A549 (cell line): Measurements from ENCODE around the gene YWHAB. TPM values are rescaled to one million over a fixed set of nuclear protein-coding genes. Genes with fewer than 3 reads are reported as not detected.
A peak's percentile ranks its signal among the peaks of the same experiment; 100 is the strongest.
"Not testable (repeated sequence)": the region's sequence is repeated elsewhere in the genome, so short reads cannot be mapped to it uniquely, and the experiment has no call there.

ENCODE experiments used
- ATAC-seq, 2 experiments: fragments of 200-7000 bp in 1 of 2; fragments of >200 bp in 1 of 2; cut with Nextera tagmentation in 1 of 2; cut with Tn5 transposase in 1 of 2; 3 replicates each; pipeline versions ENCODE4 v1.8.0 to v1.9.1; 2018 to 2020; ENCODE audit warnings: mild to moderate bottlenecking in 1 of 2, moderate library complexity in 1 of 2
- CTCF ChIA-PET: fragments of 300-600 bp; sonication (Branson Sonifier 250); formaldehyde crosslinking; extraction: SDS; loops from one replicate; lab custom pipeline; 2021; ENCODE audit warnings: antibody characterized with exemption, inconsistent platforms; lab: Yijun Ruan, JAX
- POLR2A ChIA-PET: fragments of 350-600 bp; formaldehyde crosslinking; extraction: SDS; loops from one replicate; lab custom pipeline; 2021; ENCODE audit warnings: antibody characterized with exemption, inconsistent platforms; lab: Yijun Ruan, JAX
- DNase-seq, 2 experiments: peaks; one replicate each; pipeline versions ENCODE4 v3.0.0 to v3.0.0-alpha.2; 2011 to 2016; ENCODE audit warnings: low read depth in 1 of 2, low spot score in 1 of 2
- FAIRE-seq: peaks from 2 replicates; lab custom pipeline; 2011; peaks lifted over from hg19 to GRCh38; lab: Jason Lieb, UNC
- H3K27ac ChIP-seq, 2 experiments: fragments of >200 bp; sonication (Bioruptor Twin); formaldehyde crosslinking; 3 replicates each; pipeline ENCODE4 v1.5.1; 2016 to 2017
- H3K4me1 ChIP-seq: fragments of >200 bp; sonication (Bioruptor Twin); formaldehyde crosslinking; 3 replicates; pipeline ENCODE4 v1.6.1; 2016
- H3K4me2 ChIP-seq: fragments of >200 bp; sonication (Bioruptor Twin); formaldehyde crosslinking; 3 replicates; pipeline ENCODE4 v1.6.1; 2016
- H3K4me3 ChIP-seq: fragments of >200 bp; sonication (Bioruptor Twin); formaldehyde crosslinking; 3 replicates; pipeline ENCODE4 v1.5.1; 2016
- H3K9me3 ChIP-seq: fragments of >200 bp; sonication (Bioruptor Twin); formaldehyde crosslinking; 3 replicates; pipeline ENCODE4 v1.6.1; 2016
- HDAC2 ChIP-seq: fragments of 200-600 bp; sonication (generic); IDR thresholded peaks from 2 replicates; pipeline ENCODE4 v1.6.1; 2016
- JUNB ChIP-seq: fragments of >200 bp; sonication (Bioruptor Twin); formaldehyde crosslinking; IDR thresholded peaks from 2 replicates; pipeline ENCODE4 v1.6.1; 2016
- MAFK ChIP-seq: fragments of 450-650 bp; IDR thresholded peaks from 2 replicates; pipeline ENCODE4 v1.6.1; 2014; ENCODE audit not compliant: partially characterized antibody
- RCOR1 ChIP-seq: fragments of 150-350 bp; IDR thresholded peaks from 2 replicates; pipeline ENCODE4 v1.6.1; 2014; ENCODE audit warnings: antibody characterized with exemption, low read length, low read depth
- RNF2 ChIP-seq: fragments of 200-600 bp; sonication (generic); IDR thresholded peaks from 2 replicates; pipeline ENCODE4 v1.6.1; 2016; ENCODE audit warnings: low read depth, mild to moderate bottlenecking, antibody characterized with exemption, moderate library complexity, borderline replicate concordance
- SREBF2 ChIP-seq: fragments of 450-650 bp; IDR thresholded peaks from 2 replicates; pipeline ENCODE4 v1.6.1; 2014; ENCODE audit warnings: mild to moderate bottlenecking, moderate library complexity
- TFCP2L1 ChIP-seq: fragments of 250-450 bp; sonication (Bioruptor Pico); IDR thresholded peaks from 2 replicates; pipeline ENCODE4 v1.5.0; 2021; ENCODE audit warnings: mild to moderate bottlenecking
- WGBS: methylation state at CpG from one replicate; pipeline ENCODE4 v1.1.6; 2017; ENCODE audit errors: missing lambda C conversion rate; 5-methylcytosine and 5-hydroxymethylcytosine counted together
- polyA plus RNA-seq, 4 experiments: library from polyadenylated mRNA; depleted of rRNA in 3 of 4; stranded (reverse); fragments of >200 nt; fragmentation: RNase III in 1 of 4; extraction: RNeasy Plus Mini Kit Qiagen cat#74134 plus additional on column Dnase treatment in 1 of 4; gene quantifications; 2 replicates in 3 of 4; 3 replicates in 1 of 4; pipeline ENCODE4 v1.2.3, GENCODE V29; 2011 to 2017
- TF ChIP-seq, protein P1 (sequence below): IDR thresholded peaks from 2 replicates; pipeline ENCODE4 v1.6.1; 2012
- TF ChIP-seq, protein P2 (sequence below): fragments of >200 bp; sonication (Bioruptor Twin); formaldehyde crosslinking; IDR thresholded peaks from 3 replicates; pipeline ENCODE4 v1.5.1; 2016

The YWHAB gene
- polyA plus RNA-seq, 2 of the 4 experiments (the other 2 are of a cell fraction): 163 to 205 TPM

DNA sequence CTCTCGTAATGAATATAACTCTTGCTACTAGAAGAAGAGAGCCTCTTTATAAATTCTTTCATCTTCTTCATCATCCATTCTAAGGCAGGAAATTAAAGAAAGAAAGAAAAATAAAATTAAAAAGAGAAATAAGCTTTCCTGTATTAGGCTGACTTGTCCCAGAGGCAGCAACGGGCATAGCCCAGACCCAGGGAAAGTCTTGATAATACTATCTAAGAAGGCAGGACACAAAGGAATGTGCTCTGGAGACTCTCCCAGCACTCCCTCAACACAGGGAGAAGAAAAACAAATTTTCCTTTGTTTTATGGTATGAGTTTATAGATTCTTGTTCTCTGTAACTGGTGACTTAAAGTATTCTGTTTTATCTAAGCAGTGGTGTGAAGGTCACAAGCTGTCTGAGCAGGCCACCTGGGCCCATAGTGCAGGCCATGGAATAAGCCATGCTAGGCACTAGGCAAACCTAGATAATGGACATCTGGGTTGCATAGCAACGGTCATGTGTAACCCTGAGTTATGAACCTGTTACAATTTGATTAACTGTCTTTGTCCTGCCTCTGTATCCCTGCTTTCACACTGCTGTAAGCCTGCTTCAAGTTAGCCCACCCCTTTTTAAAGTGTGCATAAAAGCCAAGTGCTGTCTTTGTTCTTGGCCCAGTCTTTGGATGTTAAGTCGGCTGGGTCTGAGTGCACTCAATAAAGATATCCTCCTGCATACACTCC, 22.0 kb upstream of the YWHAB start:
- DNase-seq, ATAC-seq, H3K4me3 ChIP-seq, FAIRE-seq, POLR2A ChIA-PET, H3K9me3 ChIP-seq, H3K27ac ChIP-seq, H3K4me2 ChIP-seq: not testable (repeated sequence)
- WGBS: 56% methylated on average over 4 of the region's 4 CpGs
- CTCF ChIA-PET: interaction anchor here (0.6 to 3.7 kb wide), 5 partner anchors 12 to 269 kb away, joined by 3 to 45 read pairs (median 5); no protein-coding TSS in a partner anchor
- H3K4me1 ChIP-seq: peaks cover 15% of the 10 kb centered on the region; the same call in 2 of the 3 replicates

DNA sequence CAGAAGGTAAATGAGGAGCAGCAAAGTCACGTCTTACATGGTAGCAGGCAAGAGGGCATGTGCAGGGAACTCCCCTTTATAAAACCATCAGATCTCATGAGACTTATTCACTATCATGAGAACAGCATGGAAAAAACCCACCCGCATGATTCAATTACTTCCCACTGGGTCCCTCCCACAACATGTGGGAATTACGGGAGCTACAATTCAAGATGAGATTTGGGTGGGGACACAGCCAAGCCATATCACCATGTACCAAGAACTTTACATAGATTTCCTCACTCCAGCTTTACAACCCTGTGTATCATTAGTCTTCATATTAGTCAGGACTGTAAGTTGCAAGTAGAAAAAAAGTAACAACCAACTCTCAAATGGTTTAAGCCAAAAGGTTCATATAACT, 21.0 kb upstream of the YWHAB start:
- DNase-seq, POLR2A ChIA-PET: not testable (repeated sequence)
- WGBS: 84% methylated on average over 3 of the region's 3 CpGs

DNA sequence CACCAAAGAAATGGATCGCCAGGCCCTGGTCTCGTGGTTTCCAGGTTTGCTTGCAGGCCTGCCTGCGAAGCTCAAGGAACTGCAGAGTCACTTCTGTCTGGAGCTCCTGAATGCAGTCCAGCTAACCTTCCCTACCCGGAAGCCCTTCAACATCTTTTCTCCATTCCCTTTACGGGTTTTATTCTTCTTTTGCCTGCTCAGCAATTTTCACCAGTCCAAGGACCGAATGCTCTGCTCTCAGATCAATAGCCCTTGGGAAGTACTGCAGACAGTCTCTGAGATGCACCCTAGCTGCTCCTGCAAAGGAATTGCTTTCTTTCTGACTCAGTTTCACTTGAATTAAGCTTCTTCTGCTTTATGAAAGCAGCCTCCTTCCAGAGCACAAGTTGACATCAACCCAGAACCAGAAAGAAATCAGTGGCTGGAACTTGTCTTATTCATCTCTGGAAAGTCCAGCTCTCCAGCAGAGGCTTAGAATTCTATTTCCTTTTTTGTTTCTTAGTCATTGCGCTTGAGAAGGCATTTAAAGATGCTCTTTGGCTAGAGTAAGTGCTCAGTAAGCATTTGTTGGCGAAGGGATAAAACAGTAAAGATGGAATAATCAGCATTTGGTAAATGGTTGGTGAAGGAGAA, 18.7 kb upstream of the YWHAB start:
- FAIRE-seq (no peak), ATAC-seq (no peak), DNase-seq (no peak)
- Histone ChIP-seq H3K27ac (peak overlapping the region in 1 of 2 experiments; percentile 36; a peak in 2 of 6 replicates), H3K4me3 (no peak overlapping the region), H3K4me2 (peak overlapping the region; percentile 68), H3K9me3 (no peaks in the 10 kb centered on the region), H3K4me1 (peaks cover 9% of the 10 kb centered on the region; the same call in 2 of the 3 replicates)
- TF ChIP-seq, protein P1, sequence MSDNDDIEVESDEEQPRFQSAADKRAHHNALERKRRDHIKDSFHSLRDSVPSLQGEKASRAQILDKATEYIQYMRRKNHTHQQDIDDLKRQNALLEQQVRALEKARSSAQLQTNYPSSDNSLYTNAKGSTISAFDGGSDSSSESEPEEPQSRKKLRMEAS: no peak
- peak; percentile 92 for TF ChIP-seq MAFK
- 76% methylated on average over 8 of the region's 8 CpGs for WGBS
- ChIA-PET POLR2A (interaction anchor here (0.8 kb wide), 1 partner anchor 116 kb away, joined by 3 read pairs; no protein-coding TSS in a partner anchor), CTCF (interaction anchor here (0.6 to 7.1 kb wide), 36 partner anchors 8 to 744 kb away, joined by 3 to 96 read pairs (median 4); partner anchors contain the start of gene KCNK15)

More for the DNA sequence above, 21.0 kb upstream of the YWHAB start:
- not testable (repeated sequence) for H3K27ac ChIP-seq, H3K4me3 ChIP-seq, FAIRE-seq, H3K4me2 ChIP-seq, H3K9me3 ChIP-seq, ATAC-seq
- CTCF ChIA-PET: interaction anchor here (0.6 kb wide), 1 partner anchor 266 kb away, joined by 3 read pairs; no protein-coding TSS in a partner anchor
- H3K4me1 ChIP-seq: peaks cover 15% of the 10 kb centered on the region; the same call in 2 of the 3 replicates

DNA sequence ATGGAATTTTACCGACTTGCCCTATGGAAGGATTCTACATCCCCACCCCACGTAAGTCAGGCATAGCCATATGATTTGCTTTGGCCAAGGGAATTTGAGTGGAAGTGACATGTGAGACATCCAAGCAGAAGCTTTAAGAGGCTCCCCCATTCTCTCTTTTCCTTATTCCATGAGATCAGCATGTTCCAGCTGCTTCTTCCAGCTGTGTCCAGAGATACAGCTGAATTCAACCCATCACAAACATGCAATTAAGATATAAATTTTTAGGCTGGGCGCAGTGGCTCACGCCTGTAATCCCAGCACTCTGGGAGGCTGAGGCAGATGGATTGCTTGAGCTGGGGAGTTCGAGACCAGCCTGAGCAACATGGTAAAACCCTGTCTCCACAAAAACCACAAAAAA, 16.0 kb upstream of the YWHAB start:
- H3K4me1 ChIP-seq: peaks cover 4% of the 10 kb centered on the region; the same call in 2 of the 3 replicates
- ChIA-PET CTCF (interaction anchor here (0.6 to 7.1 kb wide), 10 partner anchors 10 to 1109 kb away, joined by 3 to 96 read pairs (median 4); partner anchors contain the start of gene KCNK15), POLR2A (no interaction called here)
- H3K9me3 ChIP-seq: no peaks in the 10 kb centered on the region
- WGBS: 39% methylated on average over 5 of the region's 5 CpGs
- no peak for ATAC-seq
- FAIRE-seq: no peak
- DNase-seq: no peak
- no peak for TF ChIP-seq SREBF2
- TF ChIP-seq TFCP2L1: no peak
- no peak for TF ChIP-seq RNF2
- TF ChIP-seq RCOR1: no peak
- TF ChIP-seq HDAC2: no peak
- TF ChIP-seq, protein P2, sequence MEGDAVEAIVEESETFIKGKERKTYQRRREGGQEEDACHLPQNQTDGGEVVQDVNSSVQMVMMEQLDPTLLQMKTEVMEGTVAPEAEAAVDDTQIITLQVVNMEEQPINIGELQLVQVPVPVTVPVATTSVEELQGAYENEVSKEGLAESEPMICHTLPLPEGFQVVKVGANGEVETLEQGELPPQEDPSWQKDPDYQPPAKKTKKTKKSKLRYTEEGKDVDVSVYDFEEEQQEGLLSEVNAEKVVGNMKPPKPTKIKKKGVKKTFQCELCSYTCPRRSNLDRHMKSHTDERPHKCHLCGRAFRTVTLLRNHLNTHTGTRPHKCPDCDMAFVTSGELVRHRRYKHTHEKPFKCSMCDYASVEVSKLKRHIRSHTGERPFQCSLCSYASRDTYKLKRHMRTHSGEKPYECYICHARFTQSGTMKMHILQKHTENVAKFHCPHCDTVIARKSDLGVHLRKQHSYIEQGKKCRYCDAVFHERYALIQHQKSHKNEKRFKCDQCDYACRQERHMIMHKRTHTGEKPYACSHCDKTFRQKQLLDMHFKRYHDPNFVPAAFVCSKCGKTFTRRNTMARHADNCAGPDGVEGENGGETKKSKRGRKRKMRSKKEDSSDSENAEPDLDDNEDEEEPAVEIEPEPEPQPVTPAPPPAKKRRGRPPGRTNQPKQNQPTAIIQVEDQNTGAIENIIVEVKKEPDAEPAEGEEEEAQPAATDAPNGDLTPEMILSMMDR: no peak
- TF ChIP-seq JUNB: no peak
- H3K4me2 ChIP-seq: no peak overlapping the region
- H3K27ac ChIP-seq: no peak overlapping the region
- no peak overlapping the region for H3K4me3 ChIP-seq

DNA sequence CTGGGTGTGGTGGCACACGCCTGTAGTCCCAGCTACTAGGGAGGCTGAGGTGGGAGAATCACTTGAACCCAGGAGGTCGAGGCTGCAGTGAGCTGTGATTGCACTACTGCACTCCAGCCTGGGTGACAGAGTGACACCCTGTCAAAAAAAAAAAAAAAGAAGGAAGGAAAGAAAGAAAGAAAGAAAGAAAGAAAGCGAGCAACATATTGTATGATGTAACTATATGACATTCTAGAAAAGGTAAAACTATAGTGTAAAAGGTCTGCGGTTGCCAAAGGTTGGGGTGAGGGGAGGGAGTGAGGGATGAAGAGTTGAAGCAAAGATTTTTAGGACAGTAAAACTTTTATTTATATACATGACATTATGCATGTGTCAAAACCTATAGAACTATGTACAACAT, 3.1 kb upstream of the YWHAB start:
- H3K4me3 ChIP-seq, ATAC-seq, H3K4me2 ChIP-seq, POLR2A ChIA-PET, FAIRE-seq, H3K27ac ChIP-seq, H3K9me3 ChIP-seq, DNase-seq: not testable (repeated sequence)
- H3K4me1 ChIP-seq: peaks cover 11% of the 10 kb centered on the region
- CTCF ChIA-PET: interaction anchor here (1.3 to 3.9 kb wide), 2 partner anchors 134 to 135 kb away, joined by 3 to 12 read pairs; no protein-coding TSS in a partner anchor
- 60% methylated on average over 4 of the region's 4 CpGs for WGBS
